OCI-LY3 (cell line): ENCODE measurements around the gene CYP8B1.

ENCODE experiments used
- CTCF ChIP-seq: fragments of 200-600, 300-600 bp; sonication (generic); IDR thresholded peaks from 2 replicates; pipeline ENCODE4 v1.5.1; 2014; ENCODE audit warnings: antibody characterized with exemption, low read length, low read depth
- EZH2phosphoT487 ChIP-seq: fragments of 200-600 bp; shearing (Covaris generic); IDR thresholded peaks from 2 replicates; pipeline ENCODE4 v1.6.1; 2018; ENCODE audit warnings: antibody characterized with exemption, mixed run types, low read depth

DNA sequence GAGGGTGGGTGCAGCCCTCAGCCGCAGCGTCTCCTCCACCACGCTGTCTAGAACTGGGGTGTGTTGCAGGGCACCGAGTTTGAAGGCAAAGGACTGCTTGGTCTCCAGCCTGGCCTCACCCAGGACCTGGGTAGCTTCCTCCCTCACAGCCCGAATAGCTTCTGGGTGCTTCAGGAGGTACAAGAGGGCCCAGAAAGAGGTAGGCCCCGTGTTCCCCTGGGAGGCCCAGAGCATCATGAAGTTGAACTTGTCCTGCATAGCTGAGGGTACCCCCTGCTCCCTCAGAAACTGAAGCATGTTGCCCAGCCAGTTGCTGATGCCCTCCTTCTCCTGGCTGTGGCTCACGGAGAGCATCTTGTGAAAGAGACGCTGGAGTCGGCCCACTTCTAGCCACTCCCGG is 930 bp downstream of the CYP8B1 start:
- TF ChIP-seq CTCF (no peak), EZH2phosphoT487 (no peak)
